ENCODE measurements around the gene RFNG. TPM values are rescaled to one million over a fixed set of nuclear protein-coding genes. Genes with fewer than 3 reads are reported as not detected.

RFNG gene
- total and polyA plus RNA-seq, 2 of the 13 experiments (the other 11 are each of a cell fraction or from before 2014, with no cell fraction given) = 61.4 to 64.0 TPM

- TF ChIP-seq ZFYVE20 (CRISPR knock-in tag; IDR thresholded peaks at IDR 0.05; ENCODE audit: borderline replicate concordance, low read depth) = no peak
- TF ChIP-seq ZNF326 (CRISPR knock-in tag; IDR thresholded peaks at IDR 0.05; ENCODE audit: borderline replicate concordance) = no peak
- no peak for TF ChIP-seq ZSCAN25 (CRISPR knock-in tag; IDR thresholded peaks at IDR 0.05)
Measured at GRCh38 chr17:82070611-82071010, 19.0 kb upstream of the RFNG start (continued).

GRCh38 chr17:82065638-82066303 lies 14.2 kb upstream of the RFNG start, which contains the start of gene DUS1L:
Gene DUS1L (minus strand): TSS chr17:82065804. CDS start chr17:82065059, 745 bp downstream.
- TSS peak; percentile 82 for BruUV-seq (replicated peaks)
- WGBS (ENCODE audit: low lambda C conversion rate) = 49% methylated on average over 23 of the region's 88 CpGs
- in situ Hi-C loops (cut with HindIII; ENCODE audit: extremely low pct_ligation_motif_present, low pct_unique_long_range_greater_than_20kb) = no loop called here
- Histone ChIP-seq H3K4me3 (replicated peaks in 1 of 3; ENCODE audit: insufficient read depth in 1 of 3, low read depth in 2 of 3, low read length in 3 of 3) (peak within 1 kb of the TSS; percentile 69 to 99 (median 92)), H3K4me1 (ENCODE audit: insufficient read depth, low read length) (peaks cover 28% of the 10 kb centered on the region), H3K9ac (ENCODE audit: insufficient read depth, low read depth, low read length) (peak within 1 kb of the TSS; percentile 95), H3K27ac (ENCODE audit: extremely low read length, insufficient read depth, low read length) (peak within 1 kb of the TSS; percentile 64), H3K36me3 (replicated peaks in 1 of 2; ENCODE audit: control insufficient read depth in 1 of 2, insufficient read depth in 2 of 2, low read length in 2 of 2) (peaks cover 14 to 28% of the 10 kb centered on the region in 2 experiments), H3K27me3 (ENCODE audit: control insufficient read depth in 1 of 2, insufficient read depth in 2 of 2, low read length in 2 of 2) (no peaks in the 10 kb centered on the region), H2AFZ (ENCODE audit: low read length) (peak within 1 kb of the TSS; percentile 0), H4K20me1 (ENCODE audit: insufficient read depth, low read length) (no peaks in the 10 kb centered on the region), H3K79me2 (ENCODE audit: insufficient read depth, low read length) (peaks cover 20% of the 10 kb centered on the region), H3K9me3 (ENCODE audit: low read length) (no peaks in the 10 kb centered on the region), H3K4me2 (ENCODE audit: low read depth, low read length) (peak within 1 kb of the TSS; percentile 96)
- DNase-seq (ENCODE audit: low spot score) (no peak), FAIRE-seq (no peak), ATAC-seq (peak; percentile 27)
- POLR2A ChIA-PET = interaction anchor here (0.9 to 3.4 kb wide), 10 partner anchors 9 to 338 kb away, joined by 3 to 14 read pairs (median 4); partner anchors contain the start of gene DCXR
- intact Hi-C loops (cut with micrococcal nuclease; ENCODE audit: unreplicated experiment) = no loop called here
- CTCF ChIA-PET (ENCODE audit: low intra/inter-chr PET ratio, low total read pairs) = no interaction called here
- TF ChIP-seq SIX4 (CRISPR knock-in tag; IDR thresholded peaks at IDR 0.05) = peak; percentile 60; the same call in 1 of the 2 replicates
- TF ChIP-seq TARDBP (CRISPR knock-in tag; IDR thresholded peaks at IDR 0.05) = peak; percentile 91
- no peak for TF ChIP-seq ZBTB3 (CRISPR knock-in tag; IDR thresholded peaks at IDR 0.05; ENCODE audit: borderline replicate concordance, low read depth)
- TF ChIP-seq E2F1 (CRISPR knock-in tag; IDR thresholded peaks at IDR 0.05) = no peak
- peak; percentile 79; the same call in 1 of the 2 replicates for TF ChIP-seq HOXD1 (CRISPR knock-in tag; IDR thresholded peaks at IDR 0.05)
- TF ChIP-seq GPN1 (CRISPR knock-in tag; IDR thresholded peaks at IDR 0.05; ENCODE audit: borderline replicate concordance) = 0 out of 2 replicates have a peak, but pooled peaks have one; percentile 24
- TF ChIP-seq SYNCRIP (IDR thresholded peaks at IDR 0.05; ENCODE audit: insufficient read depth, low read depth, low read length) = no peak
- peak; percentile 95; the same call in 1 of the 2 replicates for TF ChIP-seq SALL2 (CRISPR knock-in tag; IDR thresholded peaks at IDR 0.05)
- peak; percentile 70 for TF ChIP-seq HNRNPLL (IDR thresholded peaks at IDR 0.05; ENCODE audit: low read depth, low read length, poor library complexity, severe bottlenecking)
- no peak for TF ChIP-seq MAF1 (CRISPR knock-in tag; IDR thresholded peaks at IDR 0.05; ENCODE audit: borderline replicate concordance)
- no peak; the same call in 1 of the 2 replicates for TF ChIP-seq NRL (CRISPR knock-in tag; IDR thresholded peaks at IDR 0.05; ENCODE audit: borderline replicate concordance)
- peak; percentile 90; the same call in 1 of the 2 replicates for TF ChIP-seq TMF1 (CRISPR knock-in tag; IDR thresholded peaks at IDR 0.05; ENCODE audit: low read depth)
- peak; percentile 93 for TF ChIP-seq ZSCAN31 (CRISPR knock-in tag; IDR thresholded peaks at IDR 0.05; ENCODE audit: low read depth)
- TF ChIP-seq ERF (CRISPR knock-in tag; IDR thresholded peaks at IDR 0.05) = peak; percentile 96
- TF ChIP-seq ATF3 (CRISPR knock-in tag; IDR thresholded peaks at IDR 0.05) = peak; percentile 90
- peak; percentile 97 for TF ChIP-seq ZZZ3 (CRISPR knock-in tag; IDR thresholded peaks at IDR 0.05; ENCODE audit: borderline replicate concordance)
